Large intestine (tissue), 3 donors: ENCODE data around the gene MCMBP. TPM values are rescaled to one million over a fixed set of nuclear protein-coding genes. Genes with fewer than 3 reads are reported as not detected.
"Not testable (repeated sequence)": the region's sequence is repeated elsewhere in the genome, so short reads cannot be mapped to it uniquely, and the experiment has no call there.

Experiments
- DNase-seq, 2 donors: peaks; one replicate each; pipeline versions ENCODE4 v3.0.0 to v3.0.0-alpha.2; 2013
- H3K27ac ChIP-seq: one replicate; pipeline ENCODE4 v1.5.1; 2013; ENCODE audit warnings: low read length
- H3K27me3 ChIP-seq: 2 replicates; pipeline ENCODE4 v1.6.1; 2013; ENCODE audit warnings: low read length; ENCODE audit not compliant: control insufficient read depth, insufficient read depth
- H3K36me3 ChIP-seq: 2 replicates; pipeline ENCODE4 v1.6.1; 2013; ENCODE audit warnings: low read length; ENCODE audit not compliant: control insufficient read depth, insufficient read depth
- H3K4me1 ChIP-seq: one replicate; pipeline ENCODE4 v1.6.1; 2013; ENCODE audit warnings: low read length; ENCODE audit not compliant: control insufficient read depth, insufficient read depth
- H3K4me3 ChIP-seq: one replicate; pipeline ENCODE4 v1.5.1; 2013; ENCODE audit warnings: low read length
- H3K9me3 ChIP-seq: one replicate; pipeline ENCODE4 v1.6.1; 2013; ENCODE audit warnings: mild to moderate bottlenecking, low read depth, low read length, moderate library complexity; ENCODE audit not compliant: control insufficient read depth
- WGBS: methylation state at CpG from one replicate; pipeline ENCODE4 v1.1.5; 2013; ENCODE audit warnings: low lambda C conversion rate; ENCODE audit not compliant: insufficient coverage; 5-methylcytosine and 5-hydroxymethylcytosine counted together
- polyA plus RNA-seq: library from polyadenylated mRNA; unstranded; fragments of 120-200 nt; gene quantifications from one replicate; pipeline ENCODE4 v1.2.1, GENCODE V29; 2013

Gene MCMBP
- polyA plus RNA-seq, 1 donor: 39.6 TPM

DNA sequence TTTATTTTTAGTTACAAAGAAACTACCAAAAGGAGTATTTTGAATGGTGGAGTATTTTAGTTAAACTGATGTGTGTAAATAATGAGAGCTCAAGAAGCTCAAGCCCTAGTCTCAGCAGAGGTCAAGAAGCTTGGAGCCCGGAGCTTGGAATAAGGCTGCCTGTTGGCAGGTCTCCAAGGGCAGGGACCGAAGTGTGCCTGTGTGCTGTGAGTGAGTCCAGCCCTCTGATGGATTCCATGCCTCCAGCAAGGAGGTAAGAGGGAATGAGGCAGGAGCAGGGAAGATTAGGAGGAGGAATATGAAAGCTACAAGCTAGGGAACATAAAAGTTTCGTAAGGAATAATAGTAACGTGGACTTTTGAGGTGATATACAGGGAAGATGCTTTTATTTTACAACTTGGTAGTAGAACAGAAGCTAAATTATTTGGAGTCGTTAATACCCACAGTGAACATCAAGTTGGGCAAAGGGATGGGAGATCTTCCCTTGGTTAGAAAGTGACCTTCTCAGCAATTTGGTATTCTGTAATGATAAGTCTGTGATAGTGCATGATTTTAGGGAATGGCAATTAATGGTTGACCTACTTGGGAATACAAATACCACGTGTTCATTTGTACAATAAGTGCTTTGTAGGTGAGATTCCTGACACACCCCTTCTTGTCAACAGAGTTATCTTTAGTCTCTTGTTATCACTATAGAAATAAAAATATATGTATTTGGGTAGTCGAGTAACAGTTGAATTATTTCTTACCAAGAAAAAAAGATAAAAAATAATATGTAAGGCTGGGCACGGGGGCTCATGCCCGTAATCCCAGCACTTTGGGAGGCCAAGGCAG, 24.5 kb upstream of the MCMBP start:
- Histone ChIP-seq H3K9me3 (no peaks in the 10 kb centered on the region), H3K27me3 (no peaks in the 10 kb centered on the region), H3K4me1 (peaks cover 20% of the 10 kb centered on the region), H3K4me3 (no peak overlapping the region), H3K27ac (peak overlapping the region; percentile 44), H3K36me3 (peaks cover 16% of the 10 kb centered on the region)
- WGBS: 16% methylated on average over 6 of the region's 9 CpGs
- peak; percentile 48 to 72 for DNase-seq

DNA sequence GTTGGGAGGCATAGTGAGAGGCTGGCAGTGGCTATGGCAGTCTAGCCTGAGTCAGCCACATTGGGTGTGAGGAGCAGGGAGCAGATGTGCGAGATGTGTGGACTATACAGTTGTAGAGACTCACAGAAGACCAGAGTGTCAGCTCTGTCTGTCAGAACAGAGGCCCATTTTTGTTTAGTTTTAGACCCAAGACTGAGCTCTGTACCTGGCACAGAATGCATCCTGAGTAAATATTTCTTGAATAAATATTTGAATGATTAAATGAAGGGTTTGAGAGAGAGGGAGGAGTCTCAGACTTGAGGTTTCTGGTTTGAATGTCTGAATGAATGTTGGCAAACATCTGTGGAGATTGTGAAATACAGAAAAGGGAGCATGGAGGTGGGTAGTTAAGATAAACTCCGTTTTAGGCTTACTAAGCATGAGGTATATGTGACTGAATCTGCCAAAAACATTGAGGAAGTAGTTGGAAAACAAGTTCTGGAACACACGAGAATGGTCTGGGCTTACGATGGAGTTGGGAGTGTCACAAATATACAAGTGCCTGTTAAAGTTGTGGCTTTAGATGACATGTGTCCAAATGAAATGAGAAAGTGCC, 23.5 kb upstream of the MCMBP start:
- Histone ChIP-seq H3K4me3 (no peak overlapping the region), H3K36me3 (peaks cover 14% of the 10 kb centered on the region), H3K27ac (no peak overlapping the region), H3K27me3 (no peaks in the 10 kb centered on the region), H3K4me1 (peaks cover 20% of the 10 kb centered on the region), H3K9me3 (no peaks in the 10 kb centered on the region)
- WGBS: no CpG with 5 or more reads among the region's 4 CpGs
- peak in 1 of 2 donors; percentile 17 for DNase-seq

DNA sequence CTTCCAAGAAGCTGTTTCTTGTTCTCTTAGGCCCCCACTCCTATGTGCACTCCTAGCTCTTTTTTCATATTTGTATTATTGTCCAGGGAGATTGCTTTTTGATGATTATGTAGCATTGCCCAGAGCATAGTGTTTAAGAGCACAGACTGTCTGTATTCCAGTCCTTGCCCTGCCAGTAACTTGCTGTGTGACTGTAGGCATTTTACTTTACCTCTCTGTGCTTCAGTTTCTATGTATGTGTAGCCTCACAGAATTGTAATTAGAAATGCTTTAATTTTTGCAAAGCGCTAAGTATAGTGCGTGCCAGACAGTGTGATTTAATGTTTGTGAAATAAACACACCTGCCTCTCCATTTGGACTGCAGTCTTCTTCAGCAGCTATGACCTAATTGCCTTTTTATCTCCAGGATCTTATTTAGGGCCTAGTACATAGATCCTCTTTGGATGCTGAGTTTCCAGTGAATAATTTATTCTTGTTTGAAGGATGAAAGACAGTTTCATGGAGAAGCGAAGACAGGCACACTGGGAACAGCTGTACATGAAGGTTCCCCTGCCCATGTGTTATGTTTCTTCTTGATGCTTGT, 21.3 kb upstream of the MCMBP start:
- Histone ChIP-seq H3K27me3 (no peaks in the 10 kb centered on the region), H3K4me1 (peaks cover 20% of the 10 kb centered on the region), H3K36me3 (peaks cover 9% of the 10 kb centered on the region), H3K27ac (no peak overlapping the region), H3K4me3 (peak overlapping the region; percentile 69), H3K9me3 (no peaks in the 10 kb centered on the region)
- 83% methylated on average over 1 of the region's 3 CpGs for WGBS
- no peak for DNase-seq

DNA sequence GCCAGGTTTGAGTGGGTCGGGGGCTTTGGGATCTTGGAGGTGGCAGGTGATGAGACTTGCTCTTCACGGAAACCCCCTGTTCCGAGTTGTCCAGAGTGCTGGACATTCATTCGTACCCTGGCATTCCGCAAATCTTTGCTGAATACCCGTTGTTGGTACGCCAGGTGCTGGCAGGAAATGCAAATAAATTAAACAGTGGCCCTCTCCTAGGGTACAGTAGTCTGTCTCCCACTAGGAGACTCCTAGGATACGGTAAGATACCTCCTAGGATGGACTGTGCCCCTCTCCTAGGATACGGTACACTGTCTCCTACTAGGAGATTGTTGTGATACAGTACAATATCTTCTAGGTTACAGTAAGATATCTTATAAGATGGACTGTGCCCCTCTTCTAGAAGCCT, 20.4 kb upstream of the MCMBP start:
- Histone ChIP-seq H3K4me1 (peaks cover 20% of the 10 kb centered on the region), H3K4me3 (peak overlapping the region; percentile 69), H3K27me3 (no peaks in the 10 kb centered on the region), H3K36me3 (peaks cover 4% of the 10 kb centered on the region), H3K9me3 (no peaks in the 10 kb centered on the region), H3K27ac (peak overlapping the region; percentile 60)
- WGBS: no CpG with 5 or more reads among the region's 9 CpGs
- peak in 1 of 2 donors; percentile 50 for DNase-seq

DNA sequence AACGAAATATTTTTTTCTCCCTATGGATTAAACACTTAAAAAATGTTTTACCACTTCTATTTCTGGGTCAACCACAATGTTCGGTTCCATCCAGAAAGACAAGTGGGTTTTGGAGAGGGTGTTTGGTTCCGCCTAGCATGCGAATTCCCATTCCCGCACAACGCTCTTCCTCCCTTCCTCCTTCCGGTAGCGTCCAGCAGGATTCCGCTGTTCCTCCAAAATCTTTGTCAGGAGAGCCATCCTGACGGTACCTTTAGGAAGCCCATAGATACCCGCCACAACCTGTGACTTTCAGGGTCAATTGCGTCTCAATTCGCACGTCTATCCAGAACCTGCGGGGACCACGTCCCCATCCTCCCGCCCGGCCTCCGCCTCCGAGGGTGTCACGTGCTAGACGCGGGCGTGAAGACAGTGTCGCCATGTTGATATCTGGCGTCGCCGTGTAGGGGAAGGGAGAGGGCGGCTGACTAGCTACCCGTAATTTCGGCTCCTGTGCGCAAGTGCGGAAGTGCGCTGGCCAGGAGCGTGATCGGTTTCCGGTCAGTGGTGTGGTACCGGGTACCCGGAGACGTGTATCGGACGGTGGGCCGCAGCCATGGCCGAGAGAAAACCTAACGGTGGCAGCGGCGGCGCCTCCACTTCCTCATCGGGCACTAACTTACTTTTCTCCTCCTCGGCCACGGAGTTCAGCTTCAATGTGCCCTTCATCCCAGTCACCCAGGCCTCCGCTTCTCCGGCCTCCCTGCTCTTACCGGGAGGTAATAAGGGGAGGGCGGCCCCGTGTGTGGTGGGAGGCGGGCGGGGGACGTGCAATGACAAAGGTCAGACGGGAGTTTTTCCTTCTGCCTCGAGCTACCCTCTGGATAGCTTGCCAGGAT, 19.8 kb upstream of the MCMBP start, which contains the start of gene SEC23IP:
Gene SEC23IP (plus strand): TSS at position 543 of the 878 bp plus-strand sequence. CDS start 53 bp downstream, at position 596.
- Histone ChIP-seq H3K4me3 (peak within 1 kb of the TSS; percentile 69), H3K36me3 (peaks cover 4% of the 10 kb centered on the region), H3K27ac (peak within 1 kb of the TSS; percentile 60), H3K4me1 (peaks cover 20% of the 10 kb centered on the region), H3K9me3 (no peaks in the 10 kb centered on the region), H3K27me3 (no peaks in the 10 kb centered on the region)
- 0% methylated on average over 1 of the region's 61 CpGs for WGBS
- DNase-seq: peak; percentile 95 to 97

DNA sequence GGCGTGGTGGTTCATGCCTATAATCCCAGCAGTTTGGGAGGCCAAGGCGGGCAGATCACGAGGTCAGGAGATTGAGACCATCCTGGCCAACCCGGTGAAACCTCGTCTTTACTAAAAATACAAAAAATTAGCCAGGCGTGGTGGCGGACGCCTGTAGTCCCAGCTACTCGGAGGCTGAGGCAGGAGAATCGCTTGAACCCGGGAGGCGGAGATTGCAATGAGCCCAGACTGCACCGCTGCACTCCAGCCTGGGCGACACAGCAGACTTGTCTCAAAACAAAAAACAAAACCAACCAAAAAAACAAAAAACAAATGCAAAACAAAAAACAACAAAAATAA, 19.2 kb upstream of the MCMBP start:
- Histone ChIP-seq H3K4me3 (peak overlapping the region; percentile 69), H3K27ac (peak overlapping the region; percentile 60), H3K4me1 (peaks cover 15% of the 10 kb centered on the region)
- not testable (repeated sequence) for H3K36me3 ChIP-seq, DNase-seq, H3K9me3 ChIP-seq, H3K27me3 ChIP-seq
- 69% methylated on average over 4 of the region's 14 CpGs for WGBS

DNA sequence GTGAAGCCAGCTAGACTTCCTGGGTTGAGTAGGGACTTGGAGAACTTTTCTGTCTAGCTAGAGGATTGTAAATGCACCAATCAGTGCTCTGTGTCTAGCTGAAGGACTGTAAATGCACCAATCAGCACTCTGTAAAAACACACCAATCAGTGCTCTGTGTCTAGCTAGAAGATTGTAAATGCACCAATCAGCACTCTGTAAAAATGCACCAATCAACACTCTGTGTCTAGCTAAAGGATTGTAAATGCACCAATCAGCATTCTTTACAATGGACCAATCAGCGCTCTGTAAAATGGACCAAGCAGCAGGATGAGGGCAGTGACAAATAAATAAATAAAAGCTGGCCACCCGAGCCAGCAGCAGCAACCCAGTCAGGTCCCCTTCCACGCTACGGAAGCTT, 17.7 kb upstream of the MCMBP start:
- DNase-seq, H3K36me3 ChIP-seq, H3K4me1 ChIP-seq, H3K4me3 ChIP-seq, H3K27me3 ChIP-seq, H3K27ac ChIP-seq, H3K9me3 ChIP-seq: not testable (repeated sequence)
- no CpG with 5 or more reads among the region's 4 CpGs for WGBS

DNA sequence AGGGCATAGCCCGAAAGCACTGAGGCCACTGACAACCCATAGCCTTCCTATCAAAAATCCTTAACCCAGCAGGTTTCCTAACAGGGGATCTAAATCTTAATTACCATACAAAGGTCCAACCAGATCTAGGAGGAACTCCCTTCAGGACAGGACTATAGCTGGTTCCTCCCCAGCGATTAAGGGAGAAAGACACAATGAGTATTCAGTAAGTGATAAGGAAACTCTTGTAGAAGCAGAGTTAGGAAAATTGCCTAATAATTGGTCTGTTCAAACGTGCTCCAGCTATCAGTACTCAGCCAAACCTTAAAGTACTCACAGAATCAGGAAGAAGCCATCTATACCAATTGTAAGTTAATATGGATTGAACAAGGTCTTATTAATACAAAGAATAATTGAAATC, 16.6 kb upstream of the MCMBP start:
- not testable (repeated sequence) for DNase-seq, H3K9me3 ChIP-seq, H3K4me1 ChIP-seq, H3K27me3 ChIP-seq, H3K36me3 ChIP-seq, H3K4me3 ChIP-seq, H3K27ac ChIP-seq
- no CpG with 5 or more reads among the region's 3 CpGs for WGBS

DNA sequence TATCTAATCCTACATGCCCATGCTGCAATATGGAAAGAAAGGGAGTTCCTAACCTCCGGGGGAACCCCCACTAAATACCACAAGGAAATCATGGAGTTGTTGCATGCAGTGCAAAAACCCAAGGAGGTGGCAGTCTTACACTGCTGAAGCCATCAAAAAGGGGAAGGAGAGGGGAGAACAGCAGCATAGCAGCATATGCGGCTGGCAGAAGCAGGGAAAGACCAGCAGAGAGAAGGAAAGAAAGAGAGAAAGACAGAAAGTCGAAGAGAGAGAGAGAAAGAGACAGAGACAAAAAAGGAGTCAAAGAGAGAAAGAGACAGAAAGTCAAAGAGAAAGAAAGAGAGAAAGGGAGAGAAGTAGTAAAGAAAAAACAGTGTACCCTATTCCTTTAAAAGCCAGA, 16.1 kb upstream of the MCMBP start:
- H3K4me3 ChIP-seq, DNase-seq, H3K4me1 ChIP-seq, H3K27ac ChIP-seq, H3K27me3 ChIP-seq, H3K36me3 ChIP-seq, H3K9me3 ChIP-seq: not testable (repeated sequence)
- 94% methylated on average over 2 of the region's 3 CpGs for WGBS

DNA sequence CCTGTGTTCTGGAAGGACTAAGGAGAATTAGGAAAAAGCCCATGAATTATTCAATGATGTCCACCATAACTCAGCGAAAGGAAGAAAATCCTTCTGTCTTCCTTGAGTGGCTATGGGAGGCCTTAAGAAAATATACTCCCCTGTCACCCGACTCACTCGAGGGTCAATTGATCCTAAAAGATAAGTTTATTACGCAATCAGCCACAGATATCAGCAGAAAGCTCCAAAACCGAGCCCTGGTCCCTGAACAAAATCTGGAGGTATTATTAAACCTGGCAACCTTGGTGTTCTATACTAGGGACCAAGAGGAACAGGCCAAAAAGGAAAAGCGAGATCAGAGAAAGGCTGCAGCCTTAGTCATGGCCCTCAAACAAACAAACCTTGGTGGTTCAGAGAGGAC, 13.4 kb upstream of the MCMBP start:
- not testable (repeated sequence) for H3K4me1 ChIP-seq, H3K9me3 ChIP-seq, H3K27ac ChIP-seq, H3K4me3 ChIP-seq, H3K27me3 ChIP-seq, DNase-seq, H3K36me3 ChIP-seq
- no CpG with 5 or more reads among the region's 6 CpGs for WGBS
